AG08395 (cell line): Measurements from ENCODE around the gene LKAAEAR1.
"Not testable (repeated sequence)": the region's sequence is repeated elsewhere in the genome, so short reads cannot be mapped to it uniquely, and the experiment has no call there.

Source experiments
- DNase-seq: peaks from one replicate; pipeline ENCODE4 v3.0.0; 2012; ENCODE audit warnings: mixed read lengths, low spot score

LKAAEAR1 gene

DNA sequence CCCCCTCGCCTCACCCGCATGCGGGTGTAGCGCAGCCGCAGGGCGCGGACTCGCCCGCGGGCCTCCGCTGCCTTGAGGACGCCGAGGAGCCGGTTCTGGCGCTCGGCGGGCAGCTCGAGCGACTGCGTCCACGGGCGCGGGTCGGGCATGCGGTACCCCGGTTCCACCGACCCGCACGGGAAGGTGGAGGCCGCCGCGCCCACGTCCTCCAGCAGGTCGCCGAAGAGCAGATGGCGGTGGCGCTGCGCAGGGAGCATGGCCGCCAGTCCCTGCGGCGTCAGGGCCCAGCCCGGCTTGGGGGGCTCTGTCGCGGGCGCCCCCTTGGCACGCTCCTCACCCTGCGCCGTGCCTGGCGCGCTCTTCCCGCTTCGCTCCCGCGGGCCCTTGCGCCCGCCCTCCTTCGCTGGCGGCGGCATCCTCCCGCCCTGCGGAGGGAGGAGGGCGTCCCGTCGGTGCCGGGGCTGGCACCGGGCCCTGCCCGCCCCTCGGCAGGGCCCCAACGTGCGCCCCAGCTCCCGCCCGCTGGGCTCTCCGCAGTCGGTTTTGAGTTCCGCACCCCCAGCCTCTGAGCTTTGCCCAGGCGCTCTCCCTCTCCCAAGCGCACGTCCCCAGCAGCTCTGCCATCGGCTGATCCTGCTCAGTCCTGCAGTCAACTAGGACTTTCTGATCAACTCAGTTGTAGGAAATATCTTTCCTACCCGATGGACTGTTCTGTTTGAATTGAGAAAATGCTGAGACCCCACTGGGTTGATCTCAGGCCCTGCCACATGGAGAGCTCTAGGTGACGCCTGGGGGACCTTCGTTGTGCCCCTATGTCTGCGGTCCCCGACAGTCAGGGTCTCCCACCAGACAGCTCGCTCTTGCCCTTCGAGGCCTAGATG, at the start of gene LKAAEAR1:
Gene LKAAEAR1, minus strand, starts transcription at position 595 of the 881 bp plus-strand sequence. Its CDS starts 179 bp downstream, at position 416.
- DNase-seq = no peak

DNA sequence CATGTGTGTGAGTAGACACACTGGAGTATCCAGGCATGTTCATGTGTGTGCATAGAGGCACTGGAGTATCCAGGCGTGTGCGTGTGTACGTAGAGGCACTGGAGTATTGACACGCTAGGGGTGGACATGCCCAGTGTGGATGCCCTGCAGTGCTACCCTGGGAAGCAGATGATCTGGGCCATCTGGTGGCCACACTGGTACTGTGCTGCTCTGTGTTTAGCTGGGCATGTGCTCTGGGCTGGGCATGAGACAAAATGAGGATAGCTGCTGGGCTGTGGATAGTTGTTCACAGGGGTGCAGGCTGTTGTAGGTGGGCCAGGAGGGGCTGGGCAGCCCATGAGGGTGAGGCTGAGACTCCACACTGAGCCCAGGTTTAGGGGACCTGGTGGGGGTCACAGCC, 47.2 kb upstream of the LKAAEAR1 start:
- peak; percentile 53 for DNase-seq

- DNase-seq = no peak
Observed at GRCh38 chr20:64130876-64131275, 46.7 kb upstream of the LKAAEAR1 start.

- no peak for DNase-seq
Observed at GRCh38 chr20:64130271-64130670, 46.1 kb upstream of the LKAAEAR1 start.

GRCh38 chr20:64129146-64129782, 45.1 kb upstream of the LKAAEAR1 start:
- DNase-seq = no peak

DNA sequence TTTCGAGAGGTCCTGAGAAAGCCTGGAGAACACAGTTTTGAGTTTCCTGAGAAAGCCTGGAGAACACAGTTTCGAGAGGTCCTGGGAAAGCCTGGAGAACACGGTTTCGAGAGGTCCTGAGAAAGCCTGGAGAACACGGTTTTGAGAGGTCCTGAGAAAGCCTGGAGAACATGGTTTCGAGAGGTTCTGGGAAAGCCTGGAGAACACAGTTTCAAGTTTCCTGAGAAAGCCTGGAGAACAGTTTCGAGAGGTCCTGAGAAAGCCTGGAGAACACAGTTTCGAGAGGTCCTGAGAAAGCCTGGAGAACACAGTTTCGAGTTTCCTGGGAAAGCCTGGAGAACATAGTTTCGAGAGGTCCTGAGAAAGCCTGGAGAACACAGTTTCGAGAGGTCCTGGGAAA, 39.3 kb upstream of the LKAAEAR1 start:
- DNase-seq = not testable (repeated sequence)

- DNase-seq = not testable (repeated sequence)
Observed at GRCh38 chr20:64122927-64123326, 38.7 kb upstream of the LKAAEAR1 start.

DNA sequence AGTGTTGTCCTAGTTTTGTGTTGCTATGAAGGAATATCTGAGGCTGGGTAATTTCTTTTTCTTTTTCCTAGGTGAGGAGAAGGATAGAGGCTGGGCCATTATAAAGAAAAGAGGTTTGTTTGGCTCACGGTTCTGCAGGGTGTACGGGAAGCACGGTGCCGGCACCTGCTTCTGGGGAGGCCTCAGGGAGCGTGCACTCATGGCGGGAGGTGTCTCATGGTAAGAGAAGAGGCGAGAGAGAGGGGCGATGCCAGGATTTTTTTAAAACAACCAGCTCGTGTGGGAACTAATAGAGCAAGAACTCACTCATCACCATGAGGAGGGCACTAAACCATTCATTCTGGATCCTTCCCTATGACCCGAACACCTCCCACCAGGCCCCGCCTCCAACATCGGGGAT, 37.4 kb upstream of the LKAAEAR1 start:
- DNase-seq = no peak

- no peak for DNase-seq
Observed at GRCh38 chr20:64119681-64120341, 35.6 kb upstream of the LKAAEAR1 start.

GRCh38 chr20:64119301-64119680, 35.1 kb upstream of the LKAAEAR1 start:
- DNase-seq = no peak

DNA sequence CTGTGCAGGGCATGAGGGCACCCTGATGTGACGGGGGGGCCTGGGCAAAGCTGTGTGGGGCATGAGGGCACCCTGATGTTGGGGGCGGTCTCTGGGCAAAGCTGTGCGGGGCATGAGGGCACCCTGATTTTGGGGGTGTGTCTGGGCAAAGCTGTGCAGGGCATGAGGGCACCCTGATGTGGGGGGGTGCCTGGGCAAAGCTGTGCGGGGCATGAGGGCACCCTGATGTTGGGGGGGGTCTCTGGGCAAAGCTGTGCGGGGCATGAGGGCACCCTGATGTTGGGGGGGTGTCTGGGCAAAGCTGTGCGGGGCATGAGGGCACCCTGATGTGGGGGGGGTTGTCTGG, 33.2 kb upstream of the LKAAEAR1 start:
- DNase-seq = not testable (repeated sequence)

DNA sequence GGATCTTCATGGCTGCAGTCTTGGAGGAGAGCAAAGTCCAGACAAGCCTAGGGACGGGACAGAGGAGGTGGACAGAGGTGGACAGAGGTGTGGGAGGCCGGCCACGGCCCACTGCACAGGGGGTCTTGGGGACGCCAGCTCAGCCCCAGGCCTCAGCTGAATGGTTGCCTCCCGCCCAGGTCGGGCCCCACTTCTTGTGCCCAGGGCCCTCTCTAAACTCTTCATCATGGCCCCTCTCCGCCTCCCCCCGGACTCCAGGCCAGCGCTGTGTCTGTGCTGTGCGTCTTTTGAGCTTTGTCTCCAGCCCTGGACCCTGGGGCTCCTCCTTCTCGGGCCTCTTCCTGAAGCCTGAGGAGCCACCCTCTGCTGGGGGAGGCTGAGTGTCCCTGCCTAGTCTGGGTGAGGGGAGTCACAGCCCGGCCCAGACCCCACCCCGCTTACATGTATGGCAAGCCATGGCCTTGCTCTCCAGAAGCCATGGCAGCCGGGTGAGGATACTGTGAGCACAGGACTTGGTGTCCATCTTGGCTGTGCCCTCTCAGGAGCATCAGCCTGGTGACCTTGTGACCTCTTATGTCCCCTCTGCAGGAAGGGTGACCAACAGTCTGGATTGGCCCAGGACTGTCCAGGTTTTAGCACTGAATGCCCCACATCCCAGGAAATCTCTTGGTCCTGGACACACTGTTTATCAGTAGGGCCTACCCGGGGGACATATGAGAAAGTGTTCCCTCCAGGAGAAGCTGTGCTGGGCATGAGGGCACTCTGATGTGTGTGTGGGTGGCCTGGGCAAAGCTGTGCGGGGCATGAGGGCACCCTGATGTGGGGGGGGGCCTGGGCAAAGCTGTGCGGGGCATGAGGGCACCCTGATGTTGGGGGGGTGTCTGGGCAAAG, 32.6 kb upstream of the LKAAEAR1 start:
- no peak for DNase-seq

DNA sequence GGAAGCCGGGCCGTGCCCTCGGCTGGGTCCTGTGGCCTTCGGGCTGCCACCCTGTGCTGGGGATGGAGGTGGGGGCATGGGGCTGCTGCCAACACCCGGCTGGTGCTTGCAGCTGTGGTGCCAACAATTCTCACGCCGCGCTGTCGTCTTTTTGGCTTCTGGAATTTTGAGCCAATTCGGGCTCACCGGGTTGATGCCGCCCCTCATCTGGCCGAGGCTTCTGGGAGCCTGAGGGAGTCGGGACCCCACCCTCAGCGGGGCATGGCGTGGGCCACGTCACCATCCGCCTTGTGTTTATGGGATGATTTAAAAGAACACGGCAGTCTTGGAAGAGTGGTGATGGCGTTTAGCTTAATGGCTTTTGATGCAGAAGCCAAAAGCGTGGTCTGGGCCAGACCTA, 31.8 kb upstream of the LKAAEAR1 start:
- DNase-seq = no peak

DNA sequence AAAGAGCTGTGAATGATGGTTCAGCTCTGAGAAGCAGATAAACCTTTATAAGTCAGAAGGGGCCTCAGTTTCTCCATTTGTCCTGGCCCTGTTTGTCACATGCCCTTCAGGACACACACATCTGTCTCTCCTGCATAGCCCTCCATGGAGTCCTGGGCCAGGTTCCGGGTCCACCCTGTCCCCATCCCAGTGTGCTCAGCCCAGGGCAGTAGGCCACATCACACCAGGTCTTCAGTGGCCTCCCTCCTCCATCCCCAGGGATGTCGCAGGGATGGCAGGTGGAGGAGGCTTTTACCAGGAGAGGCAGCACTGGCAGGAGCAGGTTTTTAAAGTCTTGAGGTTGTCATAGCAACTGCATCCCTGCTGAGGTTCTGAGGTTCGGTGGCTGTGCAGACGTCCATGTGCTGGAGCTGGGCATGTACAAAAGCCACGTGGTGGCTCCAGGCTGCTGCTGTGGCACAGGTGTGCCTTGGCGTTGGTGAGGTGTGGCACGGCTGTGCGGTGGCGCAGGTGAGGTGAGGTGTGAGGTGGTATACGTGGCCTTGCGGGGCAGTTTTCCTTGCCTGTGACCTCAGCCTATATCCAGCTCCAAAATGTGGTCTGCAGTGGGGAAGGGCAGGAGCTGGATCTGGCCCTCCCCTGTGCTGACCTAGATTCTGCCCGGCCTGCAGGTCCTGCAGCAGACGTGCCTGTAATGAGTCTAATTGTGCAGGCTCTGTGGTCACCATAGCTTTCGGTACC, 31.1 kb upstream of the LKAAEAR1 start:
- no peak for DNase-seq

- DNase-seq = no peak
Observed at GRCh38 chr20:64114356-64114971, 30.3 kb upstream of the LKAAEAR1 start.

GRCh38 chr20:64113796-64114355, 29.7 kb upstream of the LKAAEAR1 start:
- no peak for DNase-seq

DNA sequence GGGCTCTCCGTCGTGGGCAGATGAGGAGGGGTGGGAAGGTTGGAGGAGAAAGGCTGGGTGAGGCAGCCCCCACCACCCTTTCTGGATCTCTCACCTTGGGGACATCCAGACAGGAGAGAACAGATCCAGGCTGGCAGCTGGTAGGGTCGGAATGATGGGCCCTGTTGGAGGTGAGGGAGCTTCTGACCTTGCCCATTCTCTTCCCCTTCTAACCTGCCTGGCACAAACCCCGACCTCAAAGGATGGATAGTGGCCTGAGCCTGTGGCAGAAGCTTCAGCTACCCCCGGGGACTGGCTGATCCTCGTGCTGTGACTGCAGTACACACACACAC, 29.2 kb upstream of the LKAAEAR1 start:
- no peak for DNase-seq

GRCh38 chr20:64112691-64113443, 28.7 kb upstream of the LKAAEAR1 start:
- no peak for DNase-seq

DNA sequence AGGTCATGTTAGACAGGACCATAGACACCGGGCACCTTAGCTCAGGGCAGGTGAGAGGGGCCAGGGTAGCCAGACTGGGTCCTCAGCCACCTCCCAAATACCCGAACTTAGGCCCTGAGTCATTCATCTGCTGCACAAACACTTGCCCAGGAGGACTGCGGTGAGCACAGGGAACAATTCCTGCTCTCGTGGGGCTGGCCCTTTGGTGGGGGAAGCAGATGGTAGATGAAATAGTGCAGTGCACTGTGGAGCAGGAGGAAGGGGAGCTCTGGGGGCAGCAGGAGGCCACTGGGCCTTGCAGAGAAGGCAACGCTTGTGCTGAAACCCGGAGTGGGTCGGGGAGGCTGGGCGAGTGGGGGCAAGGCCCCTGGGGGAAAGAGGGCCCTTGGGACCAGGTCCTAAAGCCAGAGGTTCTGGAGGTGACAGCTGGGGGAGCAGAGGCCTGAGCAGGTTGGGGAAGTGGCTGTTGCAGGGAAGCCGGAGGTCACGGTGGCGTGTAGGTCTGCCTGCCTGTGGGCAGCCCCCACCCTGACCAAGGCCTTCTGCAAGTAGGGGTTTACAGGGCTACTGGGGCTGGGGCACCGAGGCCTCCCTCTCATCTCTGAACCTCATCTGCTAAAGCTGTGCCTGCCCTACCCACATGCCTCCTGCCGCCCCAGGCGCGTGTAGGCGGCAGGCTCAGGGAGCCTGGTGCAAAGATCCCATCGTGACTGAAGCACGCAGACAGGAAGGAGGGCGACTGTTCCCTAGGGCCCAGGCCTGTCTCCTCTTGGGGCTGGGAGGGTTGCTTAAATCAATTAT, 27.8 kb upstream of the LKAAEAR1 start:
- no peak for DNase-seq
